ENCODE data around the gene NID1.

DNA sequence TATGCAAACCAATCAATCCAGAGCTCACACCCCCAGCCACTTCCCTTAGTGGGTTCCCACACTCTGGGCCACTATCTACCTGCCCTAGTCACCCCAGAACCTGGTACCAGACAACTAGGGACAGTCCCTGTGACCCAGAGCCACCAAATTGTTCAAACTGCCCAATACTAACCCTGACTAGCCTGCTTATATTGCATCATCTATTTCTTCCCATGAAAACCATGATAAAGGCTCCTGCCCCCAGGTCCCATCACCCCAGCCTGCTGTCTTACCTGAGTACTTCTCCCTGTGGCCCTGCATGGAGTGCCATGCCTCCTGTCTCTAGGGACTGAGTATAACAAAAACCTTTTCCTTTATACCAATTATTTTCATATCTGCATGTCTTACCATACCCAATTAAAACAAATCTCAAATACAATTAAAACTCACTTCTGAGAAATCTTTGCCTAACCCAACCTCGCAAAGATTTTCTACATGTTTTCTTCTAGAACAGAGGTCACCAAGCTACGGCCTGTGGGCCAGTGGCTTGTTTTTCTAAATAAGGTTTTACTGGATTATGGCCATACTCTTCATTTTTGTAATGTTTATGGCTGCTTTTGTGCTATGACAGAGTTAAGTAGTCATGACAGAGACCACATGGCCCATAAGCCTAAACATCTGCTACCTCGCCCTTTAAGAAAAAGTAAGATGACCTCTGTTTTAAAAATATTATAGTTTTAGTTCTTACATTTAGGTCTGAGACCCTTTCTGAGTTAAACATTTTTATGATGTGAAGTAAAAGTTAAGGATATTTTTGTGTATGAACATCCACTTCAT, 31.0 kb upstream of the NID1 start:
- TF ChIP-seq, protein P1, sequence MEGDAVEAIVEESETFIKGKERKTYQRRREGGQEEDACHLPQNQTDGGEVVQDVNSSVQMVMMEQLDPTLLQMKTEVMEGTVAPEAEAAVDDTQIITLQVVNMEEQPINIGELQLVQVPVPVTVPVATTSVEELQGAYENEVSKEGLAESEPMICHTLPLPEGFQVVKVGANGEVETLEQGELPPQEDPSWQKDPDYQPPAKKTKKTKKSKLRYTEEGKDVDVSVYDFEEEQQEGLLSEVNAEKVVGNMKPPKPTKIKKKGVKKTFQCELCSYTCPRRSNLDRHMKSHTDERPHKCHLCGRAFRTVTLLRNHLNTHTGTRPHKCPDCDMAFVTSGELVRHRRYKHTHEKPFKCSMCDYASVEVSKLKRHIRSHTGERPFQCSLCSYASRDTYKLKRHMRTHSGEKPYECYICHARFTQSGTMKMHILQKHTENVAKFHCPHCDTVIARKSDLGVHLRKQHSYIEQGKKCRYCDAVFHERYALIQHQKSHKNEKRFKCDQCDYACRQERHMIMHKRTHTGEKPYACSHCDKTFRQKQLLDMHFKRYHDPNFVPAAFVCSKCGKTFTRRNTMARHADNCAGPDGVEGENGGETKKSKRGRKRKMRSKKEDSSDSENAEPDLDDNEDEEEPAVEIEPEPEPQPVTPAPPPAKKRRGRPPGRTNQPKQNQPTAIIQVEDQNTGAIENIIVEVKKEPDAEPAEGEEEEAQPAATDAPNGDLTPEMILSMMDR (conservative IDR thresholded peaks at IDR 0.05; ENCODE audit: low read depth, low read length): no peak
- TF ChIP-seq BHLHE40 (IDR thresholded peaks at IDR 0.05; ENCODE audit: low read depth, low read length) (no peak), POLR2A (IDR thresholded peaks at IDR 0.05; ENCODE audit: low read depth, low read length) (no peak), MAFK (IDR thresholded peaks at IDR 0.05; ENCODE audit: low read depth, low read length) (no peak), NFE2L2 (IDR thresholded peaks at IDR 0.05; ENCODE audit: low read depth, low read length) (no peak), SMC3 (IDR thresholded peaks at IDR 0.05; ENCODE audit: low read depth, low read length) (no peak), CHD1 (IDR thresholded peaks at IDR 0.05; ENCODE audit: low read depth, low read length) (no peak), MAZ (IDR thresholded peaks at IDR 0.05; ENCODE audit: borderline replicate concordance, low read depth, low read length) (no peak)
- TF ChIP-seq, protein P2, sequence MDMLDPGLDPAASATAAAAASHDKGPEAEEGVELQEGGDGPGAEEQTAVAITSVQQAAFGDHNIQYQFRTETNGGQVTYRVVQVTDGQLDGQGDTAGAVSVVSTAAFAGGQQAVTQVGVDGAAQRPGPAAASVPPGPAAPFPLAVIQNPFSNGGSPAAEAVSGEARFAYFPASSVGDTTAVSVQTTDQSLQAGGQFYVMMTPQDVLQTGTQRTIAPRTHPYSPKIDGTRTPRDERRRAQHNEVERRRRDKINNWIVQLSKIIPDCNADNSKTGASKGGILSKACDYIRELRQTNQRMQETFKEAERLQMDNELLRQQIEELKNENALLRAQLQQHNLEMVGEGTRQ (IDR thresholded peaks at IDR 0.05; ENCODE audit: low read depth, low read length): no peak
